ENCODE measurements around the gene PRKAG2.

DNA sequence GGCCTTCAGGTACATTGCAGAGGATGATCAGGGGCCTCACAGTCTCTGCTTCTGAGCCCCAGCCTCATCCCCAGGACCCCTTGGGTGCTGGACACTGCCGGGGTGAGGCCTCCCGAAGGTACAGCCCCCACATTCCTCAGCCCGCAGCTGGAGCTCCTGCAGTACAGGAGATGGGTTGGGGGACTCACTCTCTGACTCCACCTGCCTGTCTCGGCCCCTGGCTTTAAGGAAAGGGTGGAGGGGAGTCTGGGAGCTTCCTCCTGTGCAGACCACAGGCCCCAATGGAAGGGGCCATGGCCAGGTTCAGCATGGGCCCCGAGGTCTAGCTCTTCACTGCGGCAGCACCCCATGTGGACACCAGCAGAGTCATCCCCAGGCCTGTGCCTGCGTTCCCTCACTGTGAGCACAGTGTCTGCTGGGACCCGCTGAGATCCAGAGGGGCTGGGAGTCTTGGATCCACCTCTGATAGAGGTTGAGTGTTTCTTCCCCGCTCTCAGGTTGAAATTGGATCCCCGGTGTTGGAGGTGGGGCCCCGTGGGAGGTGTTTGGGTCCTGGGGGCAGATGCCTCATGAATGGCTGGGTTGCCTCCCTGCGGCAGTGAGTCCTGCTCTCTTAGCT lies 99.9 kb downstream of the PRKAG2 start:
- TF ChIP-seq POLR2AphosphoS5 (IDR thresholded peaks at IDR 0.05; ENCODE audit: low read depth, low read length), result no peak
- no peak for TF ChIP-seq POLR2A (IDR thresholded peaks at IDR 0.05; ENCODE audit: low read depth, low read length)
- TF ChIP-seq TAF1 (IDR thresholded peaks at IDR 0.05; ENCODE audit: low read depth, low read length), result no peak
- no peak for TF ChIP-seq SPI1 (IDR thresholded peaks at IDR 0.05; ENCODE audit: low read depth, low read length)
- no peak for TF ChIP-seq POU2F2 (IDR thresholded peaks at IDR 0.05; ENCODE audit: low read depth, low read length)

Data from GM12891 (cell line).